ENCODE results near the gene DAPL1. TPM values are rescaled to one million over a fixed set of nuclear protein-coding genes. Genes with fewer than 3 reads are reported as not detected.
"Not testable (repeated sequence)": the region's sequence is repeated elsewhere in the genome, so short reads cannot be mapped to it uniquely, and the experiment has no call there.

Gene DAPL1
- total RNA-seq, 8 experiments from 2014 or later, result not detected

DNA sequence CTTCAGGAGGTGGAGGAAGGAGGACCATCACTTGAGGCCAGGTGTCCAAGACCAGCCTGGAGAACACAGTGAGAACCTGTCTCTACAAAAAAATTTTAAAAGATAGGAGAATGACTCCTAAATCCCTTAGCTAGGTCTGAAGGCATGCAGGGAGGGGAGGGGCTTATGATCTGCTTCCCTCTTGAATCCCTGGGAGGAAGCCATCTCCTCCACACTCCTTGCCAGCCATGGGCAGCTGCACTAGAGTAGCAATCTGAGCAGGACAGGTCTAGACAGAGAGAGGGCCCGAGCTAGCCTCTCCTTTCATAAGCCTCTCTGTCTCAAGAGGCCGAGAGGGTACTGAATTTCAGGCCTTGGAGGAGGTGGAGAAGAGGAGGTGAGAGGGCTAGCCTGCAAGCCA, 42.5 kb downstream of the DAPL1 start:
- no peak for ATAC-seq (replicated peaks in 6 of 8)
- no peak overlapping the region for H3K4me3 ChIP-seq
- 18 to 77% (median 57%) methylated on average over 1 to 2 of the region's 2 CpGs; no CpG with 5 or more reads in 7 of the 10 experiments for WGBS, 10 experiments
- H3K27ac ChIP-seq, result no peak overlapping the region
- in situ Hi-C loops (cut with MboI; ENCODE audit: low pct_unique_long_range_greater_than_20kb in 2 of 9, low sequenced_read_pairs in 9 of 9, unreplicated experiment in 9 of 9), result no loop called here
- H3K4me1 ChIP-seq (replicated peaks in 1 of 2), result no peaks in the 10 kb centered on the region

DNA sequence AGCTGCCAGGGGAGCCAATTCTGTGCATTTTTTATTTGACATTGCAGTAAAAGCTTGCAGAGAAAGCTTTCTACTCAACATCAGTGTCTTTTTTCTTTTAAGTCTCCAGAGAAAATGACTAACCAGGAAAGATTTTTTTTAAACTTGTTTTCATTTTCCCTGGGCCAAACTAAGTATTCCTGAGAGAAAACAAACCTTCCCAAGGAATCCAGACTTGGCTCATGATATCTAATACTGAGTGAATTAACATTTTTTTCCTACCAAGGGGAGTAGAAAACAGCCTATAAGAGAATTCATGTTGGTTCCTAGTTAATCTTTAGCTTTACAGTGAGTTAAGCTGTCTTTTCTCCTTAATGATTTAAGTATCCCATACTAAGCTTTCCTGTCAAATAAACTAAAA, 46.7 kb downstream of the DAPL1 start:
- no peak for ATAC-seq (replicated peaks in 6 of 8)
- Histone ChIP-seq H3K4me3 (no peak overlapping the region), H3K27ac (no peak overlapping the region)

GRCh38 chr2:158845444-158845843, 50.3 kb downstream of the DAPL1 start:
- H3K27ac ChIP-seq, result no peak overlapping the region
- no peaks in the 10 kb centered on the region for H3K4me1 ChIP-seq (replicated peaks in 1 of 2)
- H3K4me3 ChIP-seq, result no peak overlapping the region
- in situ Hi-C loops (cut with MboI; ENCODE audit: low pct_unique_long_range_greater_than_20kb in 2 of 9, low sequenced_read_pairs in 9 of 9, unreplicated experiment in 9 of 9), result no loop called here
- ATAC-seq (replicated peaks in 6 of 8), result no peak

More for the DNA sequence above, 46.7 kb downstream of the DAPL1 start:
- H3K4me1 ChIP-seq (replicated peaks in 1 of 2), result no peaks in the 10 kb centered on the region
- in situ Hi-C loops (cut with MboI; ENCODE audit: low pct_unique_long_range_greater_than_20kb in 2 of 9, low sequenced_read_pairs in 9 of 9, unreplicated experiment in 9 of 9), result no loop called here

GRCh38 chr2:158845859-158846258, 50.7 kb downstream of the DAPL1 start:
- Histone ChIP-seq H3K4me1 (replicated peaks in 1 of 2) (no peaks in the 10 kb centered on the region), H3K4me3 (no peak overlapping the region), H3K27ac (no peak overlapping the region)
- WGBS, 10 experiments, result 0 to 20% (median 8%) methylated on average over 1 to 3 of the region's 3 CpGs; no CpG with 5 or more reads in 3 of the 10 experiments
- in situ Hi-C loops (cut with MboI; ENCODE audit: low pct_unique_long_range_greater_than_20kb in 2 of 9, low sequenced_read_pairs in 9 of 9, unreplicated experiment in 9 of 9), result no loop called here
- peak in 3 of 8 experiments; percentile 28 to 67 (median 41) for ATAC-seq (replicated peaks in 6 of 8)

DNA sequence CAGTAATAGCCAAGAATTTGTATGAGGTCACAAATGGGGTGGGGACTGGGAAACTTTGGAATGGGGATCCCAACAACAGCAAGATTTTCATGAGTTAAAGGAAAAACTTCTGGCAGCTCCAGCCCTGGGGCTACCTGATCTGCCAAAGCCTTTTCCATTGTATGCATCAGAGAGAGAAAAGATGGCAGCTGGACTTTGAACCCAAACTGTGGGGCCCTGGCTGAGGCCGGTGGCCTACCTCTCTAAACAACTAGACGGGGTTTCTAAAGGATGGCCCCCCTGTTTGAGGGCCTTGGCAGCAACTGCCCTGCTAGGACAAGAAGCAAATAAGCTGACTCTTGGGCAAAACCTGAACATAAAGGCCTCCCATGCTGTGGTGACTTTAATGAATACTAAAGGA, 52.4 kb downstream of the DAPL1 start:
- ATAC-seq (replicated peaks in 6 of 8); H3K27ac ChIP-seq; in situ Hi-C loops (cut with MboI; ENCODE audit: low pct_unique_long_range_greater_than_20kb in 2 of 9, low sequenced_read_pairs in 9 of 9, unreplicated experiment in 9 of 9); H3K4me3 ChIP-seq; H3K4me1 ChIP-seq (replicated peaks in 1 of 2): not testable (repeated sequence)
- WGBS, 10 experiments, result no CpG with 5 or more reads among the region's 2 CpGs

DNA sequence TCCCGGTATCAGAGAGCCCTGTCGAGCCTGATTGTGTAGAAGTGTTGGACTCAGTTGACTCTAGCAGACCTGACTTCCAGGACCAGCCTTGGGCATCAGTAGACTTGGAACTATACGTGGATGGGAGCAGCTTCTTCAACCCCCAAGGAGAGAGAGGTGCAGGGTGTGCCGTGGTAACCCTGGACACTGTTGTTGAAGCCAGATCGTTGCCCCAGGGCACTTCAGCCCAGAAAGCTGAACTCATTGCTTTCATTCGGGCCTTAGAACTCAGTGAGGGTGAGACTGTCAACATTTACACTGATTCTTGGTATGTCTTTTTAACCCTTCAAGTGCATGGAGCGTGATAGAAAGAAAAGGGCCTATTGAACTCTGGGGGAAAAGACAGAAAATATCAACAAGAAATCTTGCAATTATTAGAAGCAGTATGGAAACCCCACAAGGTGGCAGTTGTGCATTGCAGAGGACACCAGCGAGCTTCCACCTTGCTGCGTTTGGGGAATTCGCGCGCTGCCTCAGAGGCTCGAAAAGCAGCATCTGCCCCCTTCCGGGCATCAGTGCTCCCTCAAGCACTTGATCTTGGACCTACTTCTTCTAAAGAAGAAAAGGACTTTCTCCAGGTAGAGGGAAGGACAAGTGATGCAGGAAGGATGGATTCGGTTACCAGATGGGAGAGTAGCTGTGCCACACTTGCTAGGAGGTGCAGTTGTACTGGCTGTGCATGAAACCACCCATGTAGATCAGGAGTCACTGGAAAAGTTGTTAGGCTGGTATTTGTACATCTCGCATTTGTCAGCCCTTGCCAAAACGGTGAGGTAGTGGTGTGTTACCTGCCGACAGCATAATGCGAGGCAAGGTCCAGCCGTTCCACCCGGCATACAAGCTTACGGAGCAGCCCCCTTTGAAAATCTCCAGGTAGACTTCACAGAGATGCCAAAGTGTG, 53.2 kb downstream of the DAPL1 start:
- H3K4me1 ChIP-seq (replicated peaks in 1 of 2); in situ Hi-C loops (cut with MboI; ENCODE audit: low pct_unique_long_range_greater_than_20kb in 2 of 9, low sequenced_read_pairs in 9 of 9, unreplicated experiment in 9 of 9); ATAC-seq (replicated peaks in 6 of 8); H3K27ac ChIP-seq; H3K4me3 ChIP-seq: not testable (repeated sequence)
- WGBS, 10 experiments, result 90 to 100% (median 94%) methylated on average over 2 to 7 of the region's 22 CpGs; no CpG with 5 or more reads in 6 of the 10 experiments

DNA sequence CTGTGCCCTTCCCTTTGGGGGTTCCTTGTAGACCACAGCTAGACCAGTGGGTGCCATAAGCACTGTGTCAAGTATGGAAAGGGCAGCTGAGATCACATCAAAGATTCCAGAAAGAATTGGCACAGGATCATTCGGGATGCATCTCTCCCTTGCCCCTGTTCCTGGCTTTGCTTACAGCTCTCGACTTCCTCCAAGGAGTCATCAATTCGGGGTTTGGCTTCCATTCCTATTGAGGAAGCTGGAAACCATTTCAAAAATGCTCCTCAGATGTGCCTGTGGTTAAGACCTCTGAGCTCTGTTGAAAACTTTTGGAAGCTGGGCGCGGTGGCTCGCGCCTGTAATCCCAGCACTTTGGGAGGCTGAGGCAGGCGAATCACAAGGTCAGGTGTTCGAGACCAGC, 65.1 kb downstream of the DAPL1 start:
- in situ Hi-C loops (cut with MboI; ENCODE audit: low pct_unique_long_range_greater_than_20kb in 2 of 9, low sequenced_read_pairs in 9 of 9, unreplicated experiment in 9 of 9); H3K4me3 ChIP-seq; ATAC-seq (replicated peaks in 6 of 8); H3K27ac ChIP-seq; H3K4me1 ChIP-seq (replicated peaks in 1 of 2): not testable (repeated sequence)
- WGBS, 10 experiments, result 80 to 100% (median 92%) methylated on average over 1 to 2 of the region's 9 CpGs; no CpG with 5 or more reads in 7 of the 10 experiments

GRCh38 chr2:158861626-158862025, 66.5 kb downstream of the DAPL1 start:
- H3K27ac ChIP-seq; H3K4me3 ChIP-seq; in situ Hi-C loops (cut with MboI; ENCODE audit: low pct_unique_long_range_greater_than_20kb in 2 of 9, low sequenced_read_pairs in 9 of 9, unreplicated experiment in 9 of 9); H3K4me1 ChIP-seq (replicated peaks in 1 of 2); ATAC-seq (replicated peaks in 6 of 8): not testable (repeated sequence)
- WGBS, 10 experiments, result 83 to 100% (median 93%) methylated on average over 1 to 4 of the region's 10 CpGs; no CpG with 5 or more reads in 5 of the 10 experiments

DNA sequence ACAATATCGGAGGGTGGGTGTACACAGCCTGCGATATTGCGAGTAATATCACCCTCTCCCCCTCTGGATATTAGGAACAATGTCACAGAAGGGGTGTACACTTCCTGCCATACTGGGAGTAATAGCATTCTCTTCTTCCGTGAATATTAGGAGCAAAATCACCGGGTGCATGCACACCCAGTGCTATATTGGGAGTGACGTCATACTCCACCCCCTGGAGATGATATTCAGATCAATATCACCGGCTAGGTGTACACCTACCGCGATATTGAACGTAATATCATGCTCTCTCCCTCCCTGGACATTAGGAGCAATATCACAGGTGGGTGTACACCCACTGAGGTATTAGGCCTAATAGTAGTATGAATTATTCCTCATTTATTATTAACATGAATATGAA, 70.4 kb downstream of the DAPL1 start:
- H3K4me3 ChIP-seq; H3K4me1 ChIP-seq (replicated peaks in 1 of 2); ATAC-seq (replicated peaks in 6 of 8); H3K27ac ChIP-seq; in situ Hi-C loops (cut with MboI; ENCODE audit: low pct_unique_long_range_greater_than_20kb in 2 of 9, low sequenced_read_pairs in 9 of 9, unreplicated experiment in 9 of 9): not testable (repeated sequence)
- 20 to 100% (median 91%) methylated on average over 2 to 8 of the region's 10 CpGs; no CpG with 5 or more reads in 4 of the 10 experiments for WGBS, 10 experiments

Other genes starting within 250 kb of the DAPL1 start
- 10 to 100 TPM in 3 of 8 experiments, 1 to 10 TPM in 5; 2.8 to 47.3 (median 6.9) TPM for gene TANC1, start 173.3 kb downstream of the DAPL1 start, total RNA-seq

Measured in motor neuron (in vitro differentiated cells).